Measurements from ENCODE around the gene NACAD.

Gene NACAD

DNA sequence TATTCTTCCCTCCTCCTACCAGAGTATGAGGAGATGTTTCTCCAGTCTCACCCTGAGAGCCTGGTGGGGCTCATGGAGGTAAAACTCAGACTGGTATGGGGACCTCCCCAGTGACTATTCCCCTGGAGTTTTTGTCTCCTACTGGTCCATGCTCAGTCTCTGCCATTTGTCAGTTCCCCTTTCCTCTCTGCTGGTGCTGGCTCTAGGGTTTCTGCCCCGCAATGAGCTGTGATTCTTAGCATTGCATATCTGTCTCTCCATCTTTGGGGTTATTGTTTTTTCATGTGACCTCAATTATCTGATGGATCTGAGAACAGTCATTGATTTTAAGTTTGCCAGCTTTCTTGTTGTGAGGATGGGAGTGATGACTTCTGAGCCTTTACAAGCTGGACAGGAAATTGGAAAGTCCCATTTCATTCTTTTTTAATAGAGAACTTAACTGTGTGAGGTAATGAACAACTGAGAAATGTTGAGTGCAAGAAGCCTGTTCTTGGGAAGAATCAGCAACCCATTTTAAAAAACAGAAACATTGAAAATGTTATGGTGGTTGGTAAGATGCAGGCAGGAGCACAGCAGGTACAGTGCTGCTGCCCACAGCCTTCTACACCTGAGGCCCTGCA lies 26.9 kb downstream of the NACAD start:
- peaks cover 57% of the 10 kb centered on the region for H3K36me3 ChIP-seq
- H3K9me3 ChIP-seq: no peaks in the 10 kb centered on the region
- H3K27ac ChIP-seq: peak overlapping the region; percentile 15
- peaks cover 10 to 14% of the 10 kb centered on the region in 2 experiments for H3K4me1 ChIP-seq (ENCODE audit: control insufficient read depth in 1 of 2, insufficient read depth in 1 of 2, low read depth in 1 of 2, low read length in 1 of 2)
- no peak overlapping the region for H3K4me3 ChIP-seq (ENCODE audit: low read depth in 1 of 2, low read length in 1 of 2)
- H3K27me3 ChIP-seq: no peaks in the 10 kb centered on the region
- TF ChIP-seq CTCF (IDR thresholded peaks at IDR 0.05): no peak

- no peak overlapping the region for H3K4me3 ChIP-seq (ENCODE audit: low read depth in 1 of 2, low read length in 1 of 2)
- peaks cover 10 to 14% of the 10 kb centered on the region in 2 experiments for H3K4me1 ChIP-seq (ENCODE audit: control insufficient read depth in 1 of 2, insufficient read depth in 1 of 2, low read depth in 1 of 2, low read length in 1 of 2)
- TF ChIP-seq CTCF (IDR thresholded peaks at IDR 0.05): no peak
- H3K36me3 ChIP-seq: peaks cover 52% of the 10 kb centered on the region
- H3K27me3 ChIP-seq: no peaks in the 10 kb centered on the region
- peak overlapping the region; percentile 38 for H3K27ac ChIP-seq
- H3K9me3 ChIP-seq: no peaks in the 10 kb centered on the region
Observed at GRCh38 chr7:45061352-45061751, 27.4 kb downstream of the NACAD start.

GRCh38 chr7:45060295-45060694 lies 28.5 kb downstream of the NACAD start:
- Histone ChIP-seq H3K4me3 (ENCODE audit: low read depth in 1 of 2, low read length in 1 of 2) (no peak overlapping the region), H3K4me1 (ENCODE audit: control insufficient read depth in 1 of 2, insufficient read depth in 1 of 2, low read depth in 1 of 2, low read length in 1 of 2) (peaks cover 10 to 14% of the 10 kb centered on the region in 2 experiments), H3K36me3 (peaks cover 50% of the 10 kb centered on the region), H3K27ac (peak overlapping the region; percentile 38), H3K9me3 (no peaks in the 10 kb centered on the region), H3K27me3 (no peaks in the 10 kb centered on the region)
- TF ChIP-seq CTCF (IDR thresholded peaks at IDR 0.05): no peak

DNA sequence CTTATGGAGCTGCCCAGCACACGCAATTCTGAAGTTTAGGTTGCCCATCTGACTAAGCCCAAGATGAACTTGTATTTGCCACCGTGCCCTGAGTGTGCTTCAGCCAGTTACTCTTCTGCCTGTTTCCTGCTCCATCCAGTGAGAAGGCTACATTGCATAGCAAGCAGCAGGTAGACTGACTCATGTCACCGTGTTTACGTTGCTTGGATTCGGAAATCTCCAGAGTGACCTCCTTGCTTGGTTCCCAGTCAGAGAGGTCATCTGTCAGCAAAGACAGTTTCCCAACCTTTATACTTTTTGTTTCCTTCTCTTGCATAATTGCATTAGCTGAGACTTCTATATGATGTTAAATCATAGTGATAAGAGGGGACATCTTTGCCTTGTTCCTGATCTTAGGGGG lies 30.9 kb downstream of the NACAD start:
- peaks cover 47% of the 10 kb centered on the region for H3K36me3 ChIP-seq
- H3K27ac ChIP-seq: peak overlapping the region; percentile 45
- H3K27me3 ChIP-seq: no peaks in the 10 kb centered on the region
- no peak for TF ChIP-seq CTCF (IDR thresholded peaks at IDR 0.05)
- no peaks in the 10 kb centered on the region for H3K9me3 ChIP-seq
- no peak overlapping the region for H3K4me3 ChIP-seq (ENCODE audit: low read depth in 1 of 2, low read length in 1 of 2)
- H3K4me1 ChIP-seq (ENCODE audit: control insufficient read depth in 1 of 2, insufficient read depth in 1 of 2, low read depth in 1 of 2, low read length in 1 of 2): peaks cover 5 to 8% of the 10 kb centered on the region in 2 experiments

- TF ChIP-seq CTCF (IDR thresholded peaks at IDR 0.05): no peak
- peaks cover 65% of the 10 kb centered on the region for H3K36me3 ChIP-seq
- H3K4me1 ChIP-seq (ENCODE audit: control insufficient read depth in 1 of 2, insufficient read depth in 1 of 2, low read depth in 1 of 2, low read length in 1 of 2): peaks cover 5 to 8% of the 10 kb centered on the region in 2 experiments
- no peak overlapping the region for H3K4me3 ChIP-seq (ENCODE audit: low read depth in 1 of 2, low read length in 1 of 2)
- no peak overlapping the region for H3K27ac ChIP-seq
- H3K27me3 ChIP-seq: no peaks in the 10 kb centered on the region
- no peaks in the 10 kb centered on the region for H3K9me3 ChIP-seq
Observed at GRCh38 chr7:45055594-45056219, 33.1 kb downstream of the NACAD start.
